ENCODE data around the gene CDH4.

GRCh38 chr20:61352346-61353260 lies 100.5 kb downstream of the CDH4 start:
- TF ChIP-seq CTCF (IDR thresholded peaks at IDR 0.05) (no peak), POLR2A (IDR thresholded peaks at IDR 0.05) (no peak), EP300 (IDR thresholded peaks at IDR 0.05; ENCODE audit: low read depth) (no peak), POLR2AphosphoS5 (IDR thresholded peaks at IDR 0.05) (no peak)
